Natural killer cell (primary cell): Measurements from ENCODE around the gene UNC5B. TPM values are rescaled to one million over a fixed set of nuclear protein-coding genes. Genes with fewer than 3 reads are reported as not detected.

Source experiments
- ATAC-seq, 3 donors: fragments of 150-1000 bp in 2 of 3; fragments of 200-7000 bp in 1 of 3; cut with Tn5 transposase; 1 replicate in 1 of 3; 2 replicates in 2 of 3; pipeline ENCODE4 v1.10.0; 2021; ENCODE audit warnings: mild to moderate bottlenecking in 2 of 3, moderate library complexity in 2 of 3
- DNase-seq, 2 donors: peaks; one replicate each; pipeline versions ENCODE4 v3.0.0 to v3.0.0-alpha.2; 2013 to 2021; ENCODE audit warnings: mixed read lengths in 1 of 2
- H3K27ac ChIP-seq: one replicate; pipeline ENCODE4 v1.5.1; 2013; ENCODE audit warnings: mild to moderate bottlenecking, low read length
- H3K27me3 ChIP-seq: one replicate; pipeline ENCODE4 v1.6.1; 2013; ENCODE audit warnings: low read length; ENCODE audit not compliant: control insufficient read depth, insufficient read depth
- H3K36me3 ChIP-seq: one replicate; pipeline ENCODE4 v1.6.1; 2013; ENCODE audit warnings: low read length; ENCODE audit not compliant: control insufficient read depth, insufficient read depth
- H3K4me1 ChIP-seq: one replicate; pipeline ENCODE4 v1.6.1; 2013; ENCODE audit warnings: low read length; ENCODE audit not compliant: control insufficient read depth, insufficient read depth
- H3K4me3 ChIP-seq: one replicate; pipeline ENCODE4 v1.5.1; 2013; ENCODE audit warnings: low read length
- H3K9me3 ChIP-seq: one replicate; pipeline ENCODE4 v1.6.1; 2013; ENCODE audit warnings: low read length; ENCODE audit not compliant: control insufficient read depth, insufficient read depth
- H3K27ac Mint-ChIP-seq, 2 donors: one replicate each; pipeline ENCODE4 v1.8.0; 2022; ENCODE audit warnings: mild to moderate bottlenecking in 2 of 2, mixed read lengths in 2 of 2, moderate library complexity in 1 of 2
- H3K27me3 Mint-ChIP-seq, 2 donors: one replicate each; pipeline ENCODE4 v1.8.0; 2022; ENCODE audit warnings: low read depth in 2 of 2, mixed read lengths in 2 of 2
- H3K36me3 Mint-ChIP-seq: one replicate; pipeline ENCODE4 v1.8.0; 2022; ENCODE audit warnings: mixed read lengths
- H3K4me1 Mint-ChIP-seq, 2 donors: one replicate each; pipeline ENCODE4 v1.8.0; 2022; ENCODE audit warnings: mixed read lengths in 2 of 2
- H3K4me3 Mint-ChIP-seq: one replicate; pipeline ENCODE4 v1.8.0; 2022; ENCODE audit warnings: mild to moderate bottlenecking, moderate library complexity, mixed read lengths
- H3K9me3 Mint-ChIP-seq, 2 donors: one replicate each; pipeline ENCODE4 v1.8.0; 2022; ENCODE audit warnings: mixed read lengths in 2 of 2
- WGBS: methylation state at CpG from one replicate; pipeline ENCODE4 v1.1.7; 2013; ENCODE audit warnings: missing lambda C conversion rate; ENCODE audit not compliant: insufficient coverage; 5-methylcytosine and 5-hydroxymethylcytosine counted together
- intact Hi-C: fragments of 100-400 bp; cut with micrococcal nuclease; formaldehyde crosslinking; loops from one replicate; pipeline ENCODE4 v1.14.2; 2022
- total RNA-seq, 4 donors: library from RNA; stranded (reverse); fragments of 120-200 nt in 1 of 4; gene quantifications; one replicate each; pipeline versions ENCODE4 v1.2.3 to v1.2.4, GENCODE V29; 2013 to 2022
- TF ChIP-seq, protein P1 (sequence below): fragments of 200-600 bp; IDR thresholded peaks from one replicate; pipeline ENCODE4 v1.8.0; 2022; ENCODE audit warnings: antibody characterized with exemption

The UNC5B gene
- total RNA-seq, 3 donors from 2014 or later (not counting 1 experiment from before 2014, with no cell fraction given) = 0.09 to 0.65 (median 0.09) TPM

DNA sequence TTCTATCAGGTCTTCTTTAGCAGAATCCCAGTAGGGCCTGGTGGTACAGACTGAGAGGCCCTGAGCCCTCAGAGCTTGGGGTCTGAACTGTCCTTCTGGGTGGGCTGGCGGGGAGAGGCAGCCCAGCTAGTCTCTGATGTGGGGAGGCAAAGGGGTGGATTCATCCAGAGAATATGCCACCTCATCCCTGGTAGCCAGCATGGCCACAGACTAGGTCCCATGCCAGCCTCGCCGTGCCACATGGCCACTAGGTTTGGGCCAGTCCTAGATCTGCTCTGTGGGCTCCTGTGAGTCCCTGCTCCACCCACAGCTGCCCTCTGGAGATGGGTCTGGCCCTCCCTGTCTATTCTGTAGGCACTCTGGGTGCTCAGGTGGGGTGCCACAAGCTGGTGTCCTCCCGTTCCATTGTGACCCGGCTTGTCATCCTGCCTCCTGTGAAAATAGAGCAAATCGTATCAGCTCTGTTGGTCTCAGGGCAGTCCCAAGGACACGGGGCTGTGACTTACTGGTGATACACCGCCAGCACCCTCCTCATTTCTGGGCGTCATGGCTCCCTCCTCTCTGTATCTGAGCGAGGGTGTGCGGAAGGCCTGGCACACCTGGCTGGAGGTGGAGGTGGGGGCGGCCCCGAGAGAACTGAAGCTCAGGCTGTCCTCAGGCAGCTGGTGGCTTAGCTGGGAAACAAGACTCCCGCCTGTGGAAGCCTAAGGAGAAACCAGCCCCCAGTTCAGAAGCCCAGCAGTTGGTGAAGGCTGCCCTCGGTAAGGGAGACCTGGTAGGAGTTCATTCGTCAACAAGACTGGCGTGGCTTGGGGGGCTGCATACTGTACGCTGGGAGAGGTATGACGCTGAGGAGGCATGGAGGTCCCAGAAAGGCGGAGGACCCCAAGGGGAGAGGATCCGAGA lies 33.3 kb downstream of the UNC5B start:
- no peaks in the 10 kb centered on the region for H3K36me3 ChIP-seq
- no peak overlapping the region for H3K4me3 ChIP-seq
- H3K4me1 Mint-ChIP-seq = peaks cover 0 to under 1% of the 10 kb centered on the region in 2 donors
- no peak overlapping the region for H3K4me3 Mint-ChIP-seq
- DNase-seq = no peak
- no peaks in the 10 kb centered on the region for H3K9me3 Mint-ChIP-seq
- no peaks in the 10 kb centered on the region for H3K27me3 ChIP-seq
- no peak for ATAC-seq
- peaks cover 4 to 10% of the 10 kb centered on the region in 2 donors for H3K27me3 Mint-ChIP-seq
- no peak overlapping the region for H3K27ac Mint-ChIP-seq
- no peaks in the 10 kb centered on the region for H3K9me3 ChIP-seq
- H3K27ac ChIP-seq = no peak overlapping the region
- no peaks in the 10 kb centered on the region for H3K4me1 ChIP-seq
- H3K36me3 Mint-ChIP-seq = no peaks in the 10 kb centered on the region
- 85% methylated on average over 20 of the region's 21 CpGs for WGBS
- TF ChIP-seq, protein P1, sequence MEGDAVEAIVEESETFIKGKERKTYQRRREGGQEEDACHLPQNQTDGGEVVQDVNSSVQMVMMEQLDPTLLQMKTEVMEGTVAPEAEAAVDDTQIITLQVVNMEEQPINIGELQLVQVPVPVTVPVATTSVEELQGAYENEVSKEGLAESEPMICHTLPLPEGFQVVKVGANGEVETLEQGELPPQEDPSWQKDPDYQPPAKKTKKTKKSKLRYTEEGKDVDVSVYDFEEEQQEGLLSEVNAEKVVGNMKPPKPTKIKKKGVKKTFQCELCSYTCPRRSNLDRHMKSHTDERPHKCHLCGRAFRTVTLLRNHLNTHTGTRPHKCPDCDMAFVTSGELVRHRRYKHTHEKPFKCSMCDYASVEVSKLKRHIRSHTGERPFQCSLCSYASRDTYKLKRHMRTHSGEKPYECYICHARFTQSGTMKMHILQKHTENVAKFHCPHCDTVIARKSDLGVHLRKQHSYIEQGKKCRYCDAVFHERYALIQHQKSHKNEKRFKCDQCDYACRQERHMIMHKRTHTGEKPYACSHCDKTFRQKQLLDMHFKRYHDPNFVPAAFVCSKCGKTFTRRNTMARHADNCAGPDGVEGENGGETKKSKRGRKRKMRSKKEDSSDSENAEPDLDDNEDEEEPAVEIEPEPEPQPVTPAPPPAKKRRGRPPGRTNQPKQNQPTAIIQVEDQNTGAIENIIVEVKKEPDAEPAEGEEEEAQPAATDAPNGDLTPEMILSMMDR = no peak
- intact Hi-C loops = no loop called here

DNA sequence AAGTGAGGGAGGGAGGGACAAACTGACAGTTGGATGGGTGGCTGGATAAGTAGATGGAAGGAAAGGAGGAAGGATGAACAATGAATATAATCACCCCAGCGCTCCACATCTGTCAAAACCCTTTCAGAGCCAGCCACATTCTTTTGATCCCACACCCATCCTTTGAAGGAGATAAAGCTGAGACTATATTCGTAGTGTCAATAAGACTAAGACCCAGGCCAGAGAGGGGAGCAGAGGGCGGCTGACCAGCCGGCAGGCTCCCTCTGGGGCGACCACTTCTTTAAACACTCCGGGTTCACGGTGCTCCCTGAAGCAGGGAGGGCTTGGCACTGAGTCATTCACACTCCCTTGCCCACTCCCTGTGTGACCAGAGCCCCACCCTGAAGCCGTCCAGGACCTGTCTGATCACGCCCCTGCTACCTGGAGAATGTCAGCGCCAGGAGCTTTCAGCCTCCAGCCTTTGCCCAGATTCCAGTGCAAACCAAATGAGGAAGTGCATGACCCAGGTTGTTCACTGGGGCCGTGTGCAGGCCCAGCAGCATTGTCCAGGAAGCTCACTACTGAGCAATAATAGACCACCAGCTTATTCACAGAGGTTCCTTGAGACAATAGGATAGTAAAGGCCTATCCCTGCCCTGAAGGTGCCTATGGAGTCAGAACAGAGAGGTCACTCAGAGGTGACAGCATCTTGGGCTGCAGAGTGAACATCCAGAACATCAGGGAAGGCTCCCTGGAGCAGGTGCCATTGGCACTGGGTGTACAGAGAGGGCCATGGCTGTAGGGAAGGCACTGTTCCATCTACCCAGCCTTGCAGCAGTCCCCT lies 34.4 kb downstream of the UNC5B start:
- H3K9me3 Mint-ChIP-seq = no peaks in the 10 kb centered on the region
- Histone ChIP-seq H3K27ac (no peak overlapping the region), H3K4me3 (no peak overlapping the region), H3K36me3 (no peaks in the 10 kb centered on the region), H3K4me1 (no peaks in the 10 kb centered on the region), H3K9me3 (no peaks in the 10 kb centered on the region), H3K27me3 (no peaks in the 10 kb centered on the region)
- intact Hi-C loops = no loop called here
- WGBS = 80% methylated on average over 11 of the region's 11 CpGs
- H3K4me3 Mint-ChIP-seq = no peak overlapping the region
- TF ChIP-seq, protein P1 = no peak
- DNase-seq (no peak), ATAC-seq (no peak)
- H3K27ac Mint-ChIP-seq = no peak overlapping the region
- H3K36me3 Mint-ChIP-seq = no peaks in the 10 kb centered on the region
- peaks cover 4 to 10% of the 10 kb centered on the region in 2 donors for H3K27me3 Mint-ChIP-seq
- no peaks in the 10 kb centered on the region for H3K4me1 Mint-ChIP-seq

- H3K4me3 Mint-ChIP-seq = no peak overlapping the region
- Histone ChIP-seq H3K27me3 (no peaks in the 10 kb centered on the region), H3K4me1 (no peaks in the 10 kb centered on the region), H3K4me3 (no peak overlapping the region), H3K27ac (no peak overlapping the region), H3K9me3 (no peaks in the 10 kb centered on the region), H3K36me3 (no peaks in the 10 kb centered on the region)
- intact Hi-C loops = no loop called here
- no peaks in the 10 kb centered on the region for H3K36me3 Mint-ChIP-seq
- no peak overlapping the region for H3K27ac Mint-ChIP-seq
- H3K9me3 Mint-ChIP-seq = no peaks in the 10 kb centered on the region
- H3K4me1 Mint-ChIP-seq = no peaks in the 10 kb centered on the region
- H3K27me3 Mint-ChIP-seq = peaks cover 4 to 10% of the 10 kb centered on the region in 2 donors
- ATAC-seq = no peak
- TF ChIP-seq, protein P1 = no peak
- WGBS = 87% methylated on average over 4 of the region's 4 CpGs
- no peak for DNase-seq
These were observed 35.0 kb downstream of the UNC5B start for GRCh38 chr10:71247414-71247705.
